ENCODE results near the gene KIRREL1. TPM values are rescaled to one million over a fixed set of nuclear protein-coding genes. Genes with fewer than 3 reads are reported as not detected.

The KIRREL1 gene
- total RNA-seq, 1 donor from 2014 or later = 66.8 TPM

DNA sequence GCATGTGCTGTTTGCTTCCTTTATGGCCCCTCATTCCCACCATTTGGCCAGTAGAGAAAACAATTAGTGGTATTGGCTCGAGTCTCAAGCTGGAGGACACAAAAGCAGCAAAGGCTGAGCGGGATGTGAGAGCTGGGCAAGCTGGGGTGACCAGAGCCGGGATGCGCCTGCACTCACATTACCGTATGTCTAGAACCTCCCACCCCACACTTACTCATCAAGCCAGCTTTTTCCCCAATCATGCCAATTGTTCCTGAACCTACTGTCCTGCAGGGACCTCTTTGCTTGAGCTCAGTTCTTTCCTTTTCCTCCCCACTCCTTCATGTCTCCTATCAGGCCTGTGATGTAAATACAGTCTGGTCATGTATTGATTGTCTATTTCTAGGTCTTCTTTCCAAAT is 45.9 kb downstream of the KIRREL1 start:
- Mint-ChIP-seq H3K27ac (ENCODE audit: unreplicated experiment) (no peak overlapping the region), H3K27me3 (ENCODE audit: unreplicated experiment) (peaks cover 5% of the 10 kb centered on the region), H3K4me1 (ENCODE audit: unreplicated experiment) (peaks cover 44% of the 10 kb centered on the region), H3K4me3 (ENCODE audit: unreplicated experiment) (no peak overlapping the region), H3K9me3 (ENCODE audit: unreplicated experiment) (no peaks in the 10 kb centered on the region), H3K36me3 (ENCODE audit: low read depth, unreplicated experiment) (peaks cover 20% of the 10 kb centered on the region)
- DNase-seq (ENCODE audit: low spot score) = no peak
- TF ChIP-seq CTCF (IDR thresholded peaks at IDR 0.05; ENCODE audit: unreplicated experiment) = no peak

GRCh38 chr1:158040323-158040722 is 46.9 kb downstream of the KIRREL1 start:
- Mint-ChIP-seq H3K9me3 (ENCODE audit: unreplicated experiment) (no peaks in the 10 kb centered on the region), H3K27me3 (ENCODE audit: unreplicated experiment) (peaks cover 5% of the 10 kb centered on the region), H3K4me3 (ENCODE audit: unreplicated experiment) (no peak overlapping the region), H3K4me1 (ENCODE audit: unreplicated experiment) (peaks cover 42% of the 10 kb centered on the region), H3K36me3 (ENCODE audit: low read depth, unreplicated experiment) (peaks cover 18% of the 10 kb centered on the region), H3K27ac (ENCODE audit: unreplicated experiment) (no peak overlapping the region)
- no peak for TF ChIP-seq CTCF (IDR thresholded peaks at IDR 0.05; ENCODE audit: unreplicated experiment)
- no peak for DNase-seq (ENCODE audit: low spot score)

- Mint-ChIP-seq H3K4me3 (ENCODE audit: unreplicated experiment) (no peak overlapping the region), H3K36me3 (ENCODE audit: low read depth, unreplicated experiment) (peaks cover 12% of the 10 kb centered on the region), H3K4me1 (ENCODE audit: unreplicated experiment) (peaks cover 38% of the 10 kb centered on the region), H3K9me3 (ENCODE audit: unreplicated experiment) (no peaks in the 10 kb centered on the region), H3K27ac (ENCODE audit: unreplicated experiment) (no peak overlapping the region), H3K27me3 (ENCODE audit: unreplicated experiment) (peaks cover 6% of the 10 kb centered on the region)
- TF ChIP-seq CTCF (IDR thresholded peaks at IDR 0.05; ENCODE audit: unreplicated experiment) = no peak
- DNase-seq (ENCODE audit: low spot score) = no peak
Observed at GRCh38 chr1:158043232-158043631, 49.8 kb downstream of the KIRREL1 start.

DNA sequence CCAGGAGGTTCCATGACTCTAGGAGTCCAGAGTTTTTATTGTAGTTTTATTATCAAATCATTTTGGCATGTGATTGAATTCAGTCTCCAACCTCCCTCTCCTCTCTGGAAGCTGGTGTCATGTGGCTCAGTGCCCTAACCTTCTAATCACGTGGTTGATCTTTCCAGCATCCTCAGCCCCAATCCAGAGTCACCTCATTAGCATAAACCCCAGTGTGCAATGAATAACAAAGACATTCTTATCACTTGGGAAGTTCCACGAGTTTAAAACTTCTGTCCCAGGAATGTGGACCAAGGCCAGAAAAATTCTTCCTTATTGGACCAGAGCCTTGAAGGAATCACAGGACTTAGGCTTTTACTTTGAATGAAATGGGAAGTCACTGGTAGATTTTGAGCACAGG is 52.2 kb downstream of the KIRREL1 start:
- Mint-ChIP-seq H3K27ac (ENCODE audit: unreplicated experiment) (no peak overlapping the region), H3K4me3 (ENCODE audit: unreplicated experiment) (no peak overlapping the region), H3K36me3 (ENCODE audit: low read depth, unreplicated experiment) (peaks cover 4% of the 10 kb centered on the region), H3K27me3 (ENCODE audit: unreplicated experiment) (peaks cover 5% of the 10 kb centered on the region), H3K4me1 (ENCODE audit: unreplicated experiment) (peaks cover 17% of the 10 kb centered on the region), H3K9me3 (ENCODE audit: unreplicated experiment) (no peaks in the 10 kb centered on the region)
- no peak for DNase-seq (ENCODE audit: low spot score)
- no peak for TF ChIP-seq CTCF (IDR thresholded peaks at IDR 0.05; ENCODE audit: unreplicated experiment)

DNA sequence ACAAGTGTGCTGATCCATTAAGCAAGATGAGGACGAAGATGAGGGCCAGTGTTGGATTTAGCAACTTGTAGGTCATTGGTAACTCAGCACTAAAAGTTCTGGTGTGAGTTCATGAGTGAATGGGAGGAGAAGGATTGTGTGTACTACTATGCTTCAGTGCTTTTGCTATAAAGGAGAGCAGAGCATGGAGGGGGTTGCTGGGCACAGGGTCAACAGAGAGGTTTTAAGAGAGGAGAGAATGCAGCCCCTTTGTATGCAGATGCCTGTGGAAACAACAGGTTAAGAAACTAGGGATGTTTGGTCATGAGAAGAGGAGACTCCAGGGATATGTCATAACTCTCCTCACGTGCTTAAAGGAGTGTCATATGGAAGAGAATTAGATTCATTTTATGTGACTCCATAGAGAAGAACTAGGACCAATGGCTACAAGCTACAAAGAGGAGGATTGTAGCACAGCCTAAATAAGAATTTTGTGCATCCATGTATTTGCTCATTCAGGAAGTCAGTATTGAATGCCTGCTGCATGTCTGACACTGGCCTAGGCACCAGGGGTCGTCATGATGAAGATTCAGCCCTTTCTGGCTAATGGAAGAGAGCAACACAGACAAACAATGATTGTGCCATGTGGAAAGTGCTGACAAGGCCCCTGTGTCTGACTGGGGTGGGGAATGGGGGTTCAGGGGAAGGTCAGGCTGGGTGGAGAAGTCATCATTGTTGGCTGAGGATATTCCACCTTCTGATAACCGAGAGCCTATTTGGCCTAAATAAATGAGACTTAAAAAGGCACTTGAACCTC is 53.5 kb downstream of the KIRREL1 start:
- Mint-ChIP-seq H3K36me3 (ENCODE audit: low read depth, unreplicated experiment) (no peaks in the 10 kb centered on the region), H3K27ac (ENCODE audit: unreplicated experiment) (no peak overlapping the region), H3K4me1 (ENCODE audit: unreplicated experiment) (peaks cover 22% of the 10 kb centered on the region), H3K27me3 (ENCODE audit: unreplicated experiment) (peaks cover 6% of the 10 kb centered on the region), H3K4me3 (ENCODE audit: unreplicated experiment) (no peak overlapping the region), H3K9me3 (ENCODE audit: unreplicated experiment) (no peaks in the 10 kb centered on the region)
- DNase-seq (ENCODE audit: low spot score) = no peak
- TF ChIP-seq CTCF (IDR thresholded peaks at IDR 0.05; ENCODE audit: unreplicated experiment) = no peak
